NCI-H345 treated with DMSO at 0.1 percent for 48 hours (cell line): ENCODE measurements around the gene ATL2.

Experiments
- DNase-seq: peaks from one replicate; lab custom pipeline; 2025; ENCODE audit not compliant: unreplicated experiment; lab: John Stamatoyannopoulos, UW

ATL2 gene

GRCh38 chr2:38255211-38255610 lies 121.9 kb downstream of the ATL2 start:
- DNase-seq: no peak

- no peak for DNase-seq
Observed at GRCh38 chr2:38254796-38255195, 122.3 kb downstream of the ATL2 start.

GRCh38 chr2:38251940-38252339 lies 125.1 kb downstream of the ATL2 start:
- DNase-seq: no peak

- no peak for DNase-seq
Observed at GRCh38 chr2:38248707-38249106, 128.4 kb downstream of the ATL2 start.

- no peak for DNase-seq
Observed at GRCh38 chr2:38248255-38248654, 128.8 kb downstream of the ATL2 start.

GRCh38 chr2:38246105-38246504 lies 131.0 kb downstream of the ATL2 start:
- DNase-seq: no peak

- no peak for DNase-seq
Observed at GRCh38 chr2:38245114-38245641, 131.9 kb downstream of the ATL2 start.

GRCh38 chr2:38244301-38244700 lies 132.8 kb downstream of the ATL2 start:
- DNase-seq: no peak
